Liver (tissue), 9 donors: ENCODE data around the gene MAD2L1. TPM values are rescaled to one million over a fixed set of nuclear protein-coding genes. Genes with fewer than 3 reads are reported as not detected.
"Not testable (repeated sequence)": the region's sequence is repeated elsewhere in the genome, so short reads cannot be mapped to it uniquely, and the experiment has no call there.

Source experiments
- DNase-seq: peaks from one replicate; pipeline ENCODE4 v3.0.0-alpha.2; 2017; ENCODE audit warnings: low spot score
- H3K27ac ChIP-seq, 2 donors: one replicate each; pipeline ENCODE4 v1.7.0; 2013; ENCODE audit warnings: inconsistent platforms in 2 of 2, low read length in 2 of 2, control low read depth in 1 of 2, low read depth in 1 of 2, mild to moderate bottlenecking in 1 of 2
- H3K27me3 ChIP-seq, 4 donors: one replicate each; pipeline versions ENCODE4 v1.6.1 to v1.7.0; 2013; ENCODE audit warnings: low read length in 3 of 4, inconsistent platforms in 1 of 4, mild to moderate bottlenecking in 1 of 4, moderate library complexity in 1 of 4; ENCODE audit not compliant: control insufficient read depth in 4 of 4, insufficient read depth in 4 of 4
- H3K36me3 ChIP-seq, 4 donors: one replicate each; pipeline versions ENCODE4 v1.6.1 to v1.7.0; 2013; ENCODE audit warnings: low read length in 3 of 4, mild to moderate bottlenecking in 3 of 4, low read depth in 1 of 4, moderate library complexity in 1 of 4; ENCODE audit not compliant: control insufficient read depth in 4 of 4, insufficient read depth in 3 of 4
- H3K4me1 ChIP-seq, 4 donors: one replicate each; pipeline versions ENCODE4 v1.6.1 to v1.7.0; 2013; ENCODE audit warnings: low read length in 3 of 4, mild to moderate bottlenecking in 3 of 4, moderate library complexity in 1 of 4; ENCODE audit not compliant: control insufficient read depth in 4 of 4, insufficient read depth in 4 of 4
- H3K4me3 ChIP-seq, 3 donors: one replicate each; pipeline versions ENCODE4 v1.6.1 to v1.7.0; 2013; ENCODE audit warnings: low read length in 3 of 3, control low read depth in 1 of 3, low read depth in 1 of 3, mild to moderate bottlenecking in 1 of 3
- H3K9ac ChIP-seq, 2 donors: one replicate each; pipeline ENCODE4 v1.7.0; 2013; ENCODE audit warnings: low read length in 2 of 2, mild to moderate bottlenecking in 2 of 2, moderate library complexity in 2 of 2, control low read depth in 1 of 2, low read depth in 1 of 2
- H3K9me3 ChIP-seq, 4 donors: one replicate each; pipeline versions ENCODE4 v1.6.1 to v1.7.0; 2013; ENCODE audit warnings: low read length in 3 of 4; ENCODE audit not compliant: control insufficient read depth in 4 of 4
- CTCF ChIP-seq: fragments of 150-350 bp; IDR thresholded peaks from 2 replicates; pipeline ENCODE4 v1.5.1; 2017; ENCODE audit warnings: improper control_type of control experiment, low read depth, low read length; ENCODE audit not compliant: missing input control
- HNF4G ChIP-seq: IDR thresholded peaks from 2 replicates; pipeline ENCODE4 v1.6.1; 2016; ENCODE audit warnings: antibody characterized with exemption
- JUND ChIP-seq, 2 donors: IDR thresholded peaks; 2 replicates each; pipeline ENCODE4 v1.6.1; 2016; ENCODE audit warnings: antibody characterized with exemption in 2 of 2
- NR2F2 ChIP-seq: IDR thresholded peaks from 2 replicates; pipeline ENCODE4 v1.6.1; 2016; ENCODE audit warnings: antibody characterized with exemption
- RXRA ChIP-seq, 2 donors: IDR thresholded peaks; 2 replicates each; pipeline ENCODE4 v1.6.1; 2017 to 2018; ENCODE audit warnings: antibody characterized with exemption in 2 of 2, mild to moderate bottlenecking in 1 of 2
- WGBS: extraction: QIAGEN DNeasy Blood & Tissue Kit; methylation state at CpG from one replicate; pipeline ENCODE4 v1.1.7; 2013; 5-methylcytosine and 5-hydroxymethylcytosine counted together
- polyA plus RNA-seq, 2 donors: library from polyadenylated mRNA; stranded (reverse) in 1 of 2; unstranded in 1 of 2; fragments of 200-250 nt in 1 of 2; fragments of >200 nt in 1 of 2; fragmentation: Nextera tagmentation in 1 of 2; extraction: Ambion mirVana in 1 of 2; gene quantifications; one replicate each; pipeline versions ENCODE4 v1.2.1 to v1.2.3, GENCODE V29; 2013 to 2015
- total RNA-seq, 2 donors: library from RNA; depleted of rRNA; stranded (reverse); fragments of >200 nt; gene quantifications; one replicate each; pipeline ENCODE4 v1.2.3, GENCODE V29; 2014
- TF ChIP-seq, protein P1 (sequence below): IDR thresholded peaks from 2 replicates; pipeline ENCODE4 v1.6.1; 2016; ENCODE audit warnings: antibody characterized with exemption, mild to moderate bottlenecking
- TF ChIP-seq, protein P2 (sequence below): IDR thresholded peaks from 2 replicates; pipeline ENCODE4 v1.6.1; 2016; ENCODE audit warnings: antibody characterized with exemption
- TF ChIP-seq, protein P3 (sequence below): IDR thresholded peaks from 2 replicates; pipeline ENCODE4 v1.6.1; 2016; ENCODE audit warnings: antibody characterized with exemption
- TF ChIP-seq, protein P4 (sequence below): IDR thresholded peaks from 2 replicates; pipeline ENCODE4 v1.6.1; 2016; ENCODE audit warnings: antibody characterized with exemption
- donor health status: healthy.
- donor health status: healthy.
- donor health status: healthy.
- donor health status: healthy.
- donor health status: healthy.

Gene MAD2L1
- total and polyA plus RNA-seq, 4 donors, result 0.17 to 28.1 (median 2.3) TPM

GRCh38 chr4:120064887-120065286 lies 1.8 kb downstream of the MAD2L1 start:
- Histone ChIP-seq H3K36me3 (no peaks in the 10 kb centered on the region), H3K4me3 (no peak overlapping the region), H3K4me1 (peaks cover 6 to 15% (median 10%) of the 10 kb centered on the region in 4 donors), H3K27me3 (no peaks in the 10 kb centered on the region), H3K9me3 (no peaks in the 10 kb centered on the region), H3K9ac (no peak overlapping the region), H3K27ac (no peak overlapping the region)
- 63% methylated on average over 5 of the region's 5 CpGs for WGBS
- DNase-seq, result no peak
- TF ChIP-seq, protein P1, sequence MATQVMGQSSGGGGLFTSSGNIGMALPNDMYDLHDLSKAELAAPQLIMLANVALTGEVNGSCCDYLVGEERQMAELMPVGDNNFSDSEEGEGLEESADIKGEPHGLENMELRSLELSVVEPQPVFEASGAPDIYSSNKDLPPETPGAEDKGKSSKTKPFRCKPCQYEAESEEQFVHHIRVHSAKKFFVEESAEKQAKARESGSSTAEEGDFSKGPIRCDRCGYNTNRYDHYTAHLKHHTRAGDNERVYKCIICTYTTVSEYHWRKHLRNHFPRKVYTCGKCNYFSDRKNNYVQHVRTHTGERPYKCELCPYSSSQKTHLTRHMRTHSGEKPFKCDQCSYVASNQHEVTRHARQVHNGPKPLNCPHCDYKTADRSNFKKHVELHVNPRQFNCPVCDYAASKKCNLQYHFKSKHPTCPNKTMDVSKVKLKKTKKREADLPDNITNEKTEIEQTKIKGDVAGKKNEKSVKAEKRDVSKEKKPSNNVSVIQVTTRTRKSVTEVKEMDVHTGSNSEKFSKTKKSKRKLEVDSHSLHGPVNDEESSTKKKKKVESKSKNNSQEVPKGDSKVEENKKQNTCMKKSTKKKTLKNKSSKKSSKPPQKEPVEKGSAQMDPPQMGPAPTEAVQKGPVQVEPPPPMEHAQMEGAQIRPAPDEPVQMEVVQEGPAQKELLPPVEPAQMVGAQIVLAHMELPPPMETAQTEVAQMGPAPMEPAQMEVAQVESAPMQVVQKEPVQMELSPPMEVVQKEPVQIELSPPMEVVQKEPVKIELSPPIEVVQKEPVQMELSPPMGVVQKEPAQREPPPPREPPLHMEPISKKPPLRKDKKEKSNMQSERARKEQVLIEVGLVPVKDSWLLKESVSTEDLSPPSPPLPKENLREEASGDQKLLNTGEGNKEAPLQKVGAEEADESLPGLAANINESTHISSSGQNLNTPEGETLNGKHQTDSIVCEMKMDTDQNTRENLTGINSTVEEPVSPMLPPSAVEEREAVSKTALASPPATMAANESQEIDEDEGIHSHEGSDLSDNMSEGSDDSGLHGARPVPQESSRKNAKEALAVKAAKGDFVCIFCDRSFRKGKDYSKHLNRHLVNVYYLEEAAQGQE, result no peak
- no peak for TF ChIP-seq RXRA (IDR thresholded peaks at IDR 0.05)
- no peak for TF ChIP-seq NR2F2
- TF ChIP-seq, protein P2, sequence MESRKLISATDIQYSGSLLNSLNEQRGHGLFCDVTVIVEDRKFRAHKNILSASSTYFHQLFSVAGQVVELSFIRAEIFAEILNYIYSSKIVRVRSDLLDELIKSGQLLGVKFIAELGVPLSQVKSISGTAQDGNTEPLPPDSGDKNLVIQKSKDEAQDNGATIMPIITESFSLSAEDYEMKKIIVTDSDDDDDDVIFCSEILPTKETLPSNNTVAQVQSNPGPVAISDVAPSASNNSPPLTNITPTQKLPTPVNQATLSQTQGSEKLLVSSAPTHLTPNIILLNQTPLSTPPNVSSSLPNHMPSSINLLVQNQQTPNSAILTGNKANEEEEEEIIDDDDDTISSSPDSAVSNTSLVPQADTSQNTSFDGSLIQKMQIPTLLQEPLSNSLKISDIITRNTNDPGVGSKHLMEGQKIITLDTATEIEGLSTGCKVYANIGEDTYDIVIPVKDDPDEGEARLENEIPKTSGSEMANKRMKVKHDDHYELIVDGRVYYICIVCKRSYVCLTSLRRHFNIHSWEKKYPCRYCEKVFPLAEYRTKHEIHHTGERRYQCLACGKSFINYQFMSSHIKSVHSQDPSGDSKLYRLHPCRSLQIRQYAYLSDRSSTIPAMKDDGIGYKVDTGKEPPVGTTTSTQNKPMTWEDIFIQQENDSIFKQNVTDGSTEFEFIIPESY, result no peak
- TF ChIP-seq CTCF, result no peak
- TF ChIP-seq JUND (IDR thresholded peaks at IDR 0.05), result no peak
- TF ChIP-seq, protein P3, sequence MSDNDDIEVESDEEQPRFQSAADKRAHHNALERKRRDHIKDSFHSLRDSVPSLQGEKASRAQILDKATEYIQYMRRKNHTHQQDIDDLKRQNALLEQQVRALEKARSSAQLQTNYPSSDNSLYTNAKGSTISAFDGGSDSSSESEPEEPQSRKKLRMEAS, result no peak
- TF ChIP-seq HNF4G, result no peak
- TF ChIP-seq, protein P4, sequence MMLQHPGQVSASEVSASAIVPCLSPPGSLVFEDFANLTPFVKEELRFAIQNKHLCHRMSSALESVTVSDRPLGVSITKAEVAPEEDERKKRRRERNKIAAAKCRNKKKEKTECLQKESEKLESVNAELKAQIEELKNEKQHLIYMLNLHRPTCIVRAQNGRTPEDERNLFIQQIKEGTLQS, result no peak

DNA sequence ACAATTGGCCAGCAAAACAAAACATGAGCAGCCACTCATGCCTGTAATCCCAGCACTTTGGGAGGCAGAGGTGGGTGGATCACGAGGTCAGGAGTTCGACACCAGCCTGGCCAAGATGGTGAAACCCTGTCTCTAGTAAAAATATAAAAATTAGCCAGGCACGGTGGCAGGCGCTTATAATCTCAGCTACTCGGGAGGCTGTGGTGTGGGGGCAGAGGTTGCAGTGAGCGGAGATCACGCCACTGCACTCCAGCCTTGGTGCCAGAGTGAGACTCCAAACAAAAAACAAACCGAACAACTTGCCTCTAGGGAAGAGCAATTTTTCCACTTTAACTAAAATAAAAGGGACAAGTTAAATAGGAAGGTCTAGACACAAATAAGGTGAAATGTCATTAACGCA lies 2.9 kb downstream of the MAD2L1 start:
- not testable (repeated sequence) for DNase-seq, H3K9ac ChIP-seq, H3K27me3 ChIP-seq, H3K4me3 ChIP-seq, H3K27ac ChIP-seq, H3K9me3 ChIP-seq, H3K36me3 ChIP-seq
- peaks cover 6 to 15% (median 10%) of the 10 kb centered on the region in 4 donors for H3K4me1 ChIP-seq
- WGBS, result 96% methylated on average over 9 of the region's 9 CpGs
